Measurements from ENCODE around the gene OR51B2.
"Not testable (repeated sequence)": the region's sequence is repeated elsewhere in the genome, so short reads cannot be mapped to it uniquely, and the experiment has no call there.

Gene OR51B2, protein sequence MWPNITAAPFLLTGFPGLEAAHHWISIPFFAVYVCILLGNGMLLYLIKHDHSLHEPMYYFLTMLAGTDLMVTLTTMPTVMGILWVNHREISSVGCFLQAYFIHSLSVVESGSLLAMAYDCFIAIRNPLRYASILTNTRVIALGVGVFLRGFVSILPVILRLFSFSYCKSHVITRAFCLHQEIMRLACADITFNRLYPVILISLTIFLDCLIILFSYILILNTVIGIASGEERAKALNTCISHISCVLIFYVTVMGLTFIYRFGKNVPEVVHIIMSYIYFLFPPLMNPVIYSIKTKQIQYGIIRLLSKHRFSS

DNA sequence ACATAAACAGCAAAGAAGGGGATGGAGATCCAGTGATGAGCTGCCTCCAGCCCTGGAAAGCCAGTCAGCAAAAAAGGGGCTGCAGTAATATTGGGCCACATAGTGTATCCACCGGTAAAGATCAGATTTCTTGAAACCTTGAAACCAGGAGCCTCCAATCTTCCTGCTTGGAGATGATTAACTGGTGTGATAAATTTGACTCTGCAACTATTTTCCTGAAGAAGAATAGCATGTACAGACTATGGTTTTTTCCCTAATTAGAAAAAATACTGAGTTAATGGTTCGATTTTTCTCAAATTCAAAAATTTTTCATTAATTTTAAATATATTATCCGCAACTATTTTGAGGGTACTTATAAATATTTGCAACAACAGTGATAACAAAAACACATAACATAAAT is at the start of gene OR51B2:
TSS of gene OR51B2 (minus strand) at position 101 of the 400 bp plus-strand sequence. CDS start at position 101, 0 bp downstream.
- no peak for DNase-seq

DNA sequence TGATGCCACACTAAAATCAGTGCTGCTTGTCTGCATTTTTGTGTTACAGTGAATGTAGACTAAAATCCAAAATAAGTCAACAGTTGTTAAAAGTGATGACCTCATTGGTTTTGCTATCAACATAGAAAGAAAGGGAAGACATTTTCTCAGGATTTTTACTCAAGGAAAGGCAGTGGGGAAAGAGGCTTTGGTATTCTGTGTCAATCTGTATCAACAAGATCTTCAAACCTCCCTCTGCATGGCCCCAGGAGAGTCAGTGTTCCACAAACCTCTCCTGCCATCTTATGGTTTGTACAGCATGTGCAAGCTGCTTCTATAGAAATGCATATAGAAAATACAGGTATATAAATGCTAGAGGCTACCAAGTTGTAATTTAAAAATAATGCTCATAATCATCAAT is 45.7 kb upstream of the OR51B2 start:
- DNase-seq, result no peak

DNA sequence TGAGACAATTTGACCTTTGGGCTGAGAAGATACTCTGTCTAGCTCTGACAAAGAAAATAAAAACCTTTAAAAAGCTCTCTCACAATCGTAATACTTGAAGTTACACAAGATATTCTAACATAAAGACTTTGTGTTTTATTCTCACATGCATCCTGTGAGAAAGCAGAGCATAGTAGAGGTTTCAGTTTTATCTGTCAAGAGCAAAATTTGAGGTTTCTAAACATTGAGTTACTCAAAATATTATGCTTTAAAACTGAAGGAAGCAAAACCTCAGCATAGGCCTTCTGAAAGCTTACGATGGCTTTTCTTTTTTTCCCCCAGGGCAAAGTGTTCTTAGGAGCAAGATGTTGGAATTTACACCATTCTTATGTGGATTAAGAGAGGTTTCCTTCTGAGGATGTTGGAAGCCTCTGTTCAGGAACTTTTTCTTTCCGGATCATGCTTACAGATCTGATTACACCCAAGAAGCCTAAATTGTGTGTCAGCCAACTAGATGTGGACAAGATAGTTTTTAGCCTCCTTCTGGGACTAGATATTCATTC is 44.5 kb upstream of the OR51B2 start:
- no peak for DNase-seq

DNA sequence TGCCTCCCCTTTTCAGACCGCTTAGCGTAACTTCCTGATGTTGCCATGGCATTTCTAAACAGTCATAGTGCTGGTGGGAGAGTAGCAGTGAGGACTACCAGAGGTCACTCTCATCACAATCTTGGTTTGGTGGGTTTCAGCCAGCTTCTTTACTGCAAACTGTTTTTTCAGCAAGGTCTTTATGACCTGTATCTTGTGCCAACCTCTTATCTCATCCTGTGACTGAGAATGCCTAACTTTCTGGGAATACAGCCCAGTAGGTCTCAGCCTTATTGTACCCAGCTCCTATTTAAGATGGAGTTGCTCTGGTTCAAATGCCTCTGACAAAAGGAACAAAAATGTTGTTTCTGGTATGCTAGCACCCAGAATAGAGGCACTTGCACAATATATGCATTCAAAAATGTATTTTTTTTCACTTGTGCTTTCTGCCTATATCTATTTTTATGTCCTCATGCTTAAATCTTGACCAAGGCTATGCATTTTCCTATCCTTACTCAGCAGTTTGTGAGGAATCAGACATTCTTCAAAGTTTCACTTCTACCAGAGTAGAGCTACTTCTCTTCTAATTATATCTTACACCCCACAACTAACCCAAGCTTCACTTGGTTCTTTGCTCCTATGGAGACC is 43.5 kb upstream of the OR51B2 start:
- DNase-seq, result no peak

DNA sequence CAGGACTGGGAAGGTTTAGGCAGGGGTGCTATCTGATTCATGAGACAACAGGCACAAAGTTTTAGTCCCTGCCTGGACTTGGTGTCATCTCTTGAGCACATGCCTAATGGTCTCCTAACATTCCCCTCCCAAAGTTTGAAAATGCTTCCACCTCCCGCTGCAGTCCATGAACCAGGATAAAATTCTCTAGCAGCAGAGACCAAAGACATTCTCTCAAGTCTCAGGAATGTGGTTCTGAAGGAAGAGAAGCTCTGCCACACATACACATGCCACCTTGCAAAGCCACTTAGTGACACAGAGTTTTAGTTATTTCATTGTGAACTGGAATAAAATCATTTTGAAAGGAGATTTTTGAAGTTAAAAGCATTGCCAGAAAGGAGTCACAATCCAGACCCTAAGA is 42.8 kb upstream of the OR51B2 start:
- DNase-seq, result no peak

DNA sequence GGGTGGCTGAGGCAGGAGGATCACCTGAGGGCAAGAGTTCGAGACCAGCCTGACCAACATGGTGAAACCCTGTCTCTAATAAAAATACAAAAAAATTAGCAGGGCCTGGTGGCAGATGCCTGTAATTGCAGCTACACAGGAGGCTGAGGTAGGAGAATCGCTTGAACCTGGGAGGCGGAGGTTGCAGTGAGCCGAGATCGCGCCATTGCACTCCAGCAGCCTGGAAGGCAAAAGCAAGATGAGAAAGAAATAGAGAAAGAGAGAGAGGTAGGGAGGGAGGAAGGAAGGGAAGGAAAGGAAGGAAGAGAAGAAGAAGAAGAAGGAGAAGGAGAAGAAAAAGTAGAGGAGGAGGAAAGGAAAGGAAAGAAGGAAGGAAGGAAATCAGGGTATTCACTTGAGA is 42.3 kb upstream of the OR51B2 start:
- DNase-seq, result not testable (repeated sequence)

DNA sequence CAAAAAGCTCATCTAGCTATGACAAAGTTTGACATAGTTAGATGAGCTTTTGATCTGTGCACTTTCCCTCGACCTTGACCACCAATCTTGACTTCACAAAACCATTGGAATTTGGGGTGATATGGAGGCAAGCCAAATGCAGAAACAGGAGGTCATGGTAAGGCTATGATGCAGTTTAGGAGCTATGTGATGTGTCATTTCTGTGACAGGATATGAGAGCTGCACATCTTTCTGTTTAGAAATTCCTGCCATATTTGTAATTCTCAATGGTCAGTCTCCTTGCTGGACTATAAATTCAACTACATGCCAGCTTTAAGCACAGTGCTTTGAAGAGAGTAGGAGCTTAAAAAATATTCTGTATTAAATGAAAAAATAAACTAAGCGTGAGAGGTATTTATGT is 40.1 kb upstream of the OR51B2 start:
- no peak for DNase-seq

DNA sequence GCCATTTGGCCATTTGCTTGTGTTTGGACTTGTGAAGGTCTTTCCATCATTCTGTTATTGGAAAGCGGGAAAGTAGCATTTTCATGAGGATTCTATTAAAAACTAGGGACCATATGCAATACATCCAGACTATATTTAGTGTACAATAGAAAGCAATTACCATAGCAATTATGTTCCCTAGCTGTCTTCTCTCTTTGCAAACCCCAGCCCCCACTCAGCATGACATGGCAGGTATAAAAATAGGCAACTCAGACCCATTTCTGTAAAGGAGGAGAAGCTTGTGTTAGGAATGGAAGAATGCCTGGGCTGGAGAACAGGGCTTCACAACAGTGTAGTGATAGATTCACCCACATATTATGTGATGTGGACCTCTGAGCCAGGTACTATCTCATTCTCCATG is 39.6 kb upstream of the OR51B2 start:
- no peak for DNase-seq

DNA sequence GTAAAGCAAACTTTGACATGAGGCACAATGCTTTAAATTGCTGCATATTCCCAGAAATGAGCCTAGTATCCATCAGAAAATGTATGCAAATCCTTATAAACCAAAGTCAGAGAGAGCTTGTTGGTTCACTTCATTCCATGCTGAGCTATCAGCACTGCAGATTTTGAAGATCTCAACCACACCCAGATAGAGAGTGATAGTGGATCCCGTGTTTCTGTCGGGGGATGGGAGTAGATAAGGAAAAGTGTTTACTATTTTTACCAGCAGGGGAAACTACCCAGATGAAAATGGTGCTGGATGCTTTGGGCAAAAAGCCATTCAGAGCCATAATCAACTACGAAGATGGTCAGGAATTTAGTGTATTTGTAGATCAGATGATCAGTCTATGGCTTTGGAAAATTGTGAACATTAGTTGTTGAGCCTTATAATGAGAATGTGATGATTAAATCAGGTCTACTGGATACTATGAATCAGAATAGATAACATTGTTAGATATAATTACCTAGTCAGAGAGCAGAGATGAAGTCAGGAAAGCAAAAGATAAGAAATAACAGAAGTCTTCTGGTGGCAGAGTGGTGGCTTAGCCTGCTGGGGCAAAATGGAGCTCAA is 38.0 kb upstream of the OR51B2 start:
- no peak for DNase-seq

DNA sequence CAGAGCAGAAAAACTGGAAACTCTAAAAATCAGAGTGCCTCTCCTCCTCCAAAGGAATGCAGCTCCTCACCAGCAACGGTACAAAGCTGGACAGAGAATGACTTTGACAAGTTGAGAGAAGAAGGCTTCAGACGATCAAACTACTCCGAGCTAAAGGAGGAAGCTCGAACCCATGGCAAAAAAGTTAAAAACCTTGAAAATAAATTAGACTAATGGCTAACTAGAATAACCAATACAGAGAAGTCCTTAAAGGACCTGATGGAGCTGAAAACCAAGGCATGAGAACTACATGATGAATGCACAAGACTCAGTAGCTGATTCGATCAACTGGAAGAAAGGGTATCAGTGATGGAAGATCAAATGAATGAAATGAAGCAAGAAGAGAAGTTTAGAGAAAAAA is 31.9 kb upstream of the OR51B2 start:
- DNase-seq, result not testable (repeated sequence)

DNA sequence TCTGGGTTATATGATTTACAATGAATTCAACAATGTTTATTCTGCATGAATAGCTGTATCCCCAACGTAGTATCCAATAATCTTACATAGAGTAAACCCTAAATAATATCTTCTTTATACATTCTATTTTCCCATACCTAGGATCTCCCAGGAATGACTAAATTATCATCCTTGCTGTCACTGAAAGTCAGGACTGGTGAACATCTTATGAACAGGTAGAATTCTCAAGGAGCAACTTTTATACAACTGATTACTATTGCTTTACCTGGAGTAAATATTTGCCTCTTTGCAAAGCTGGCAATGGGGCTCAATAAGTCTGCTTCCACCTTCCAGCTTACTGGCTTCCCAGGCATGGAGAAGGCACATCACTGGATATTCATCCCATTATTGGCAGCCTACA is 27.1 kb upstream of the OR51B2 start, which contains the start of gene OR51B6:
TSS of gene OR51B6 (plus strand) at position 301 of the 400 bp plus-strand sequence. CDS start at position 301, 0 bp downstream.
- no peak for DNase-seq

DNA sequence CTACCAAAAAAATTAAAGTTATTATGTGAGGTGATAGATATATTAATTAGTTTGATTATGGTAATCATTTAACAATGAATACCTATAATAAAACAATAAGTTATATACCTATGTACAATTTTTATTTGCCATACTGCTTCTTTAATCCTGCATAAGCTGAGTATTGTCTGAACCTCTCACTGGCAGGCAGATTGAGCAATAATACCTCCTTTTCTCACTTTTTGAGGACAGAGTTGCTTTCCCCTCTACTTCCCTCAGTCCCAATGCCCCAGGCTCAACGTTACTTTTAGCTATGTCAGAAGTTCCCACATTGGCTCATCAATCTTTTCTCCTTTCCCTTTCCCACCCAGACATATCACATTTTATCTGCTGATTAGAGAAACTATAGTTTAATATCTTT is 25.5 kb upstream of the OR51B2 start:
- no peak for DNase-seq

DNA sequence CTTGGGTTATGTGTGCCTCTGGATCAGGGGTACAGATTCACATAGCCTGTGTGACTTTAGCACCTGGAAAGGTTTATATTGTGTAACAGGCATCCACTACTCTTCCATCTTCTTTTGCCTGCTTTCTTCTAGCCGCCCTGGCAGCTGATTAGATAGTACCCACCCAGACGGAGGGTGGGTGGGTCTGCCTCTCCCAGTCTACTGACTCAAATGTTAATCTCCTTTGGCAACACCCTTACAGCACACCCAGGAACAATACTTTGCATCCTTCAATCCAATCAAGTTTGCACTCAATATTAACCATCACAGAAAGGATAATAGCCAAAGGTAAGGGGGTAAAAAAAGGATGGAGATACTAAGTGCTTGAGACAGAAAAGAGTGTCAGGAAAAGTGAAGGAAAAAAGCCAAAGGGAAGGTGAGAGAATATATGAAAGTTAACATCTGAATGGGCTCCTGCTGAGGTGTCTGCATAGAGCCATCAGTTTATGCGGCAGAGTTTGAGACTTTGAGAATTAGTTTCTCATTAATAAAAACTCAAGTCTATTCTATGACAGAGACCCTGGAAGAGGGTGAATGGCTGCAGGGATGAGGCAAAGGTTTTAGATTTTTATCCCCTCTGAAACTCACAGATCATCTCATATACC is 24.6 kb upstream of the OR51B2 start:
- DNase-seq, result no peak

DNA sequence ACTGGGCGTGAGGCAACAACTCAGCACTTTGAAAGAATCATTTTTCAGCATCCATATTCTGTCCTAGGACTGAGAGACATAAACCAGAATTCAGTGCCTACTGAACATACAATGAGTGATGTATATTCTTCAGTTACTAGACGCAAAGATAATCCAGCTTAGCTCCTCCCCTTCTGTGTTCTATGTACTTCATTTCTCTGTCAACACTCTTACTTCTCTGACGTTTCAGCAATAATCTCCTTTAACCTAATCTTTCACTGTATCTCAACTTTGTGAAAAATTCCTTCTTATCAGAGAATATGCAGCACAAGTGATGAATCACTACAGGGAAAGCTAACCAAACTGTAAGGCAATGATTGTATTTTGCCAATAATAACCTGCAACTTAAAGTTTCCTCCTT is 21.7 kb upstream of the OR51B2 start:
- DNase-seq, result no peak

DNA sequence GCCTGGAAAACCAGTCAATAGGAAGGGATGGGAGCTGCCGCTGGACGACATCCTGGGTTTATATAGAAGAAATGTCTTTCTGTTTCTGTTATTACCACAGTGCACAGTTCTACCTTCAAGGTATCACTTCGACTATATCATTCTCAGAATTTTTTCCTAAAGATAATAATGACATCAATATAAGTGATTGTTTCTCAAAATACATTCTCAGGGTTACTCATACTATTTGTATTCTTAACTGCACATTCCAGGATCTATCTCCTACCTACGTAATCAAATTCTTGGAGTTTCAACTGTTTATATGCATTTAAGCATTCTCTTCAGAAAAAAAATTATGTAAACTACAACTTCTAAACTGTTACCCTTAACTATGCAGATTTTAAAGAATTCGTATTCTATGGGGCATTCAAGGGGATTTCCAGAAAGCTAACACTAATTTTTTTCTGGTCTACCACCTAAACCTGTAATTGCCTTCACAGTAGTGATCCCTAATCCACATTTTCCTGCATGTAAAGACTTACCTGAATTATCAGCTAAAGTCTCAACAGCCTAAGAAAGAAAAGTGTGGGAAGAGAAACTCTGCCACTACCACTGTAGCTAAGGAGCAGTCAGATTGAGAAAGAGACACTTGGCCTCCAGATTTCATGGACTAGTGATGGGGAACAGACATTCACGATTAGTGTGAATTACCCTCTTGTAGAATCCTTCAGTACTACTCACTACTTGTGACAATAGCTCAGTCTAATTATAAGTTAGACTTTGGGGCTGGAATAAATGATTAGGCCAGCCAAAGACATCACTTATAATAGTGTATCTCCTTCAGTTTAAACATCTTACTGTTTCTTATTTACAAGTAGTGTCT is 19.6 kb upstream of the OR51B2 start, which contains the start of gene OR51B5:
TSS of gene OR51B5 (minus strand) at position 51 of the 862 bp plus-strand sequence. CDS start at position 51, 0 bp downstream.
- no peak for DNase-seq

DNA sequence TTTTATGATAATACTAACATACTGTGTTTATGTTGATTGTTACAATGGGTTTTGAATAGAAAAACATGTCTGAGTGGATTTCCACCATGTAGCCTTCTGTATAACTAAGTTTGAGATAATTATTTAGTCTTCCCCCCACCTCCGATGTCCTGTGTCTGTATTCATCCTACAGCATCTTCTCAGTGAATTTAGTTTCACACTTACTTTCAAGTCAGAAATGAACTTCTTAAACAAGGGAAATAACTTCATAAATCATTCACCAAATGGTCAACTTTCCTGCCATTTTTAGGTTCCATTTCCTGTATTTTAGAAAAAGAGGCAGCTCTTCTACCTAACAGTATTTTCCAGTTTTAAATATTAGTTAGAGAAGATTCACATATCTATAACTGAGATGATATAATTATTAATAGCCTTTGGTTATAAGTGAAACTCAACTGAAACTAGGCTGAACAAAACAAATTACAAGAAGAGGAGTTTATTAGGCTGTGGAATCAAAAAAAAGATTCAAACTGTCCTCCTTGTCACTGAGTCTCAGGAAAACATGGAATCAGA is 15.8 kb upstream of the OR51B2 start:
- DNase-seq, result no peak

DNA sequence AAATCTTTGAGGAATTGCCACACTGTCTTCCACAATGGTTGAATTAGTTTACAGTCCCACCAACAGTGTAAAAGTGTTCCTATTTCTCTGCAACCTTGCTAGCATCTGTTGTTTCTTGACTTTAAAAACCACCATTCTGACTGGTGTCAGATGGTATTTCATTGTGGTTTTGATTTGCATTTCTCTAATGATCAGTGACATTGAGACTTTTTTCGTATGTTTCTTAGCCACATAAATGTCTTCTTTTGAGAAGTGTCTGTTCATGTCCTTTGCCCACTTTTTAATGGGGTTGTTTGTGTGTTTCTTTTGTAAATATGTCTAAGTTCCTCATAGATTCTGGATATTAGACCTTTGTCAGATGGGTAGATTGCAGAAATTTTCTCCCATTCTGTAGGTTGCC is 13.2 kb upstream of the OR51B2 start:
- not testable (repeated sequence) for DNase-seq

DNA sequence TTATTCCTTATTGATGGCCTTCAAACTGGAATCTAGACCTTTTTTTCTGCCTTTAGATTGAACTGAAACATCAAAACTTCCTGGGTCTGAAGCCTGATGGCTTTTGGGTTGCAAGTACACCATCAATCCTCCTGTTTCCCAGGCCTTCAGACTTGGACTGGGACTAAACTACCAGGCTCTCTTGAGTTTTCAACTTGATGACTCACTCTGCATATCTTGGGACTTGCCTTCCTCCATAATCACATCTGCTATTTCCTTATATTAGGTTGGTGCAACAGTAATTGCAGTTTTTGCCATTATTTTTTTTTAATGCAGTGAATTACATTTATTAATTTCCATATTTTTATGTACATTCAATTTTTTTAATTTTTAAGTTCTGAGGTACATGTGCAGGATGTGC is 12.2 kb upstream of the OR51B2 start:
- DNase-seq, result no peak

DNA sequence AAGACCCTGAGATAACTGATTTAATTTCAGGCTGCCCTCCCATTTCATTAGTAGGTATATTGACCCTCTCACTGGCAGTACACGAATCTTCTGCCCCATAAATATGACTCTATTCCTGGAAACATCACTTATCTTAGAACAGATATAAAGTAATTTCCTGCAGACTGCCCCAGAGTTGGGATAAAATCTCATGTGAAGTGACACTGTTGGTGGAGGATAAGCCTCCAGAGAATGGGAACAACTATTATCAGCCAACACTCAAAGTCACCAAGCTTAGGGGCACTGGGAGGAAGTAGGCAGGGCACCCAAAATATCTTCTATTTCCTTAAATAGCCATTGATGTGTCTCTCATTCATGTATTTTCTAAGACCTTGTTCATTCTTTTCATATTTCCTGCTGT is 11.1 kb upstream of the OR51B2 start:
- no peak for DNase-seq

DNA sequence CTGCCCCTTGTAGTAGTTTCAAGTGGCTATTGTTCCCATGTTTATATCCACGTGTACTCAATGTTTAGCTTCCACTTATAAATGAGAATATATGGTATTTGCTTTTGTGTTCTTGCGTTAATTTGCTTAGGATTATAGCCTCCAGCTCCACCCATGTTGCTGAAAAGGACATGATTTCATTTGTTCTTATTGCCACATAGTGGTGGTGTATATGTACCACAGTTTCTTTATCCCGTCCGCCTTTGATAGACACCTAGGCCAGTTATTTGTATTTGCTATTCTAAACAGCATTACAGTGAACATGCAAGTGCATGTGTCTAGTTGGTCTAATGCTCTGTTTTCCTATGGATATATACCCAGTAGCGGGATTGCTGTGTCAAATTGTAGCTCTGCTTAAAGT is 6.8 kb downstream of the OR51B2 start:
- DNase-seq, result no peak

DNA sequence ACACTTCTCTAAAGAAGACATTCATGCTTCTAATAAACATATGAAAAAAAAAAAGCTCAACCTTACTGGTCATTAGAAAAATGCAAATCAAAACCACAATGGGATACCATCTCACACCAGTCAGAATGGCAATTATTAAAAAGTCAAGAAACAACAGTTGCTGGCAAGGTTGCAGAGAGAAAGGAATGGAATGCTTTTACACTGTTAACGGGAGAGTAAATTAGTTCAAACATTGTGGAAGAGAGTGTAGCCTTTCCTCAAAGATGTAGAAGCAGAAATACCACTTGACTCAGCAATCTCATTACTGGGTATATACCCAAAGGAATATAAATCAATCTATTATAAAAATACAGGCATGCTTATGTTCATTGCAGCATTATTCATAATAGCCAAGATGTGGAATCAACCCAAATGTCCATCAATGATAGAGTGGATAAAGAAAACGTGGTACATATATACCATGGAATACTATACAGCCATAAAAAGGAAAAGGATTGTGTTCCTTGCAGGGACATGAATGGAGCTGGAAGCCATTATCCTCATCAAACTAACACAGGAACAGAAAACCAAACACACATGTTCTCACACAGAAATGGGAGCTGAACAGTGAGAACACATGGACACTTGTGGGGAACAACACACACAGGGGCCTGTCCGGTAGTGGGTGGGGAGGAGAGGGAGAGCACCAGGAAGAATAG is 10.6 kb downstream of the OR51B2 start:
- not testable (repeated sequence) for DNase-seq
